C4-2B (cell line): Measurements from ENCODE around the gene RTBDN.
"Not testable (repeated sequence)": the region's sequence is repeated elsewhere in the genome, so short reads cannot be mapped to it uniquely, and the experiment has no call there.

Source experiments
- H3K27ac ChIP-seq: fragments of 450-650 bp; 2 replicates; pipeline ENCODE4 v1.5.1; 2017
- CTCF ChIP-seq: fragments of 450-650 bp; conservative IDR thresholded peaks from 2 replicates; pipeline ENCODE4 v1.5.1; 2017; ENCODE audit warnings: mild to moderate bottlenecking
- ZFX ChIP-seq: fragments of 450-650 bp; IDR thresholded peaks from 2 replicates; pipeline ENCODE4 v1.6.1; 2017

Gene RTBDN

GRCh38 chr19:12847159-12848139, 13.1 kb upstream of the RTBDN start:
- TF ChIP-seq CTCF: peak; percentile 100
- TF ChIP-seq ZFX: no peak
- no peak overlapping the region for H3K27ac ChIP-seq

GRCh38 chr19:12846613-12847012, 12.2 kb upstream of the RTBDN start:
- not testable (repeated sequence) for H3K27ac ChIP-seq

DNA sequence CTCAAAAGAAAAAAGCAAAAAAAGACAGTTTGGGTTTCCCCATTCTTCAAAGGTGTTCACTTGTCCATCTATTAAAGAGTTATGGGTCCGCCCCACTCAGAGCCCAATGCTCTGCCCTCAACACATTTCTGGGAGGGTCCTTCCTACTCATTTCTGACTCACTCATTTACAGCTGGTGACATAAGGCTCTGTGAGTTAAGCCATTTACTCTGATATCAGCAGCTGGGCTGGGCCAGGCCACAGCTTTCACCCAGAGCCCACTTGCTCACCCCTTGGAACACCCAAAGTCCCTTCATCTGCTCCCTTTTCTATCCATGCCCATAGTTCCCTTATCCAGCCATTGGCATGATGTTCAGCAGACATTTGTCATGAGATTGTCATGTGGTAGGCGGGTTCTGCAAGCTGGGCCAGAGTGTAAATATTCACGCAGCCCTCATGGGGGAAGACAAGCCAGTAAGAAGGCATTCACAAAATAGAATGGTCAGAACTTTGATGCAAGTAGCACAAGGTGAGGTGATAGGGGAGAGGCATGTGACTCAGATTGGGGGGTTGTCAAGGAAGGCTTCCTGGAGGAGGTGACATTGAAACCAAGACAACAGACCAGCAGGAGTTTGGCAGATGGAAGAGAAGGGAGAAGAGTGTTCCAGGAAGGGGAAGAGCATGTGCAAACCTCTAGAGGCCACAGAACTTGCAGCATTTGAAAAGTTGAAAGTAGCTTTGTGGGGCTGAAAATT, 9.8 kb upstream of the RTBDN start:
- TF ChIP-seq ZFX (no peak), CTCF (no peak)
- no peak overlapping the region for H3K27ac ChIP-seq

- H3K27ac ChIP-seq: no peak overlapping the region
- no peak for TF ChIP-seq CTCF
- TF ChIP-seq ZFX: no peak
Observed at GRCh38 chr19:12843328-12843727, 8.9 kb upstream of the RTBDN start.

DNA sequence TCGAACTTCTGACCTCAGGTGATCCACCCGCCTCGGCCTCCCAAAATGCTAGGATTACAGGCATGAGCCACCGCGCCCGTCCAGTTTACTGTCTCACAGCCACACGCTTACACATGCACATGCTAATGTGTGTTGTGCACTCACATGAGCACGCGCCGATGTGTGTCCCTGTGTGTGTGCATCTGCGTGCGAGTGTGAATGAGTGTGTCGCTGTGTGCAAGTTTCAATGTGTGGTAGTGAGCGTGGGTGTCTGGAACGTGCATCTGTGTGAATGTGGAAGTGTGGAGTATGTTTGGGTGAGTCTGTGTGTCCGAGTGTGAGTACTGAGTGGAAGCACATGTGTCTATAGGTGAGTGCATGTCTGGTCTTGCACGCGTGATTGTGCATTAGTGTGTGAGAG, 8.1 kb upstream of the RTBDN start:
- TF ChIP-seq ZFX: no peak
- TF ChIP-seq CTCF: no peak
- no peak overlapping the region for H3K27ac ChIP-seq

DNA sequence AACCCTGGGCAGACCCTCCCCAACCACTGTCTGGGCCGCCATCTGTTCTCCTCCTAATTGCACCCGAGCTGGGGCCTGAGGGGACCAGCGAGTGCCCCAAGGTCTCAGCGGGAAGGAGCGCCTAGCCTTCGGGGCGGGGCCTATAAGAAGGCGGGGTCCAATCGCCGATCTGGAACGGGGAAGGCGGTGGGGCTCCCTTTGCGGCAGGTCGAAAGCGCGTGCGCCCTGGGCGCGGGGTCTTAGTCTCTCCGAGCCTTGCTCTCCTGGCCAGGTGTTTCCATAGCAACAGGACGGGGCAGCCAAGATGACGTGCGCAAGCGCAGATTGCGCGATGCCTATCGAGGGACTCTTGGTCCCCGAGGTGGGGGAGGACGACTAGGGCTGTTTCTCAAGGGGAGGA, 6.7 kb upstream of the RTBDN start:
- TF ChIP-seq ZFX (no peak), CTCF (no peak)
- H3K27ac ChIP-seq: no peak overlapping the region

- TF ChIP-seq ZFX (no peak), CTCF (no peak)
- no peak overlapping the region for H3K27ac ChIP-seq
Observed at GRCh38 chr19:12840091-12841079, 6.0 kb upstream of the RTBDN start.
